Testis (tissue), 2 donors: ENCODE results near the gene MAMDC2.

Experiments
- POLR2A ChIP-seq: fragments of 450-650 bp; IDR thresholded peaks from one replicate; pipeline ENCODE4 v1.6.1; 2017; ENCODE audit warnings: antibody characterized with exemption, mild to moderate bottlenecking, moderate library complexity
- TF ChIP-seq, protein P1 (sequence below), 3 experiments: fragments of 450-650 bp in 2 of 3; fragments of 200-600 bp in 1 of 3; sonication (generic) in 1 of 3; IDR thresholded peaks; one replicate each; pipeline ENCODE4 v1.5.1; 2016 to 2019; ENCODE audit warnings: antibody characterized with exemption in 3 of 3, mild to moderate bottlenecking in 2 of 3, moderate library complexity in 1 of 3

DNA sequence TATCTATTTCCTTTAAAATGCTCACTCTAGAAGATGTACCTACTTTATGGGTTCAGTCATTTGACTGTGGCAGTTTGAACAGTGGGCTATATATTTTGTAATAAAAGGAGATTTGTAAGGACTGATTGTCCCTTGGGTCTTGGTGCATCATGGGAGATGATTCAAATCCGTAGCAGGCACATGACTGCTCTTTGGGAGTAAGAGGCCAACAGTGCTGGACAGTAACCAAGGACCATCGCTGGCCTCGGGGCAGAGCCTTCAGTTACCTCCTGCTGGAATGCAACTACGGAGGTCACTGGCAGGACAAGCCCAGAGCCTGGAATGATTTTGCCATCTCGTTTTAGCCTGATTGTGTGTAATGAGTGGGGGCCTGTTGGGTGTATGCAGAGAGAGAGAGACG, 7.0 kb upstream of the MAMDC2 start:
- no peak for TF ChIP-seq POLR2A
- TF ChIP-seq, protein P1, sequence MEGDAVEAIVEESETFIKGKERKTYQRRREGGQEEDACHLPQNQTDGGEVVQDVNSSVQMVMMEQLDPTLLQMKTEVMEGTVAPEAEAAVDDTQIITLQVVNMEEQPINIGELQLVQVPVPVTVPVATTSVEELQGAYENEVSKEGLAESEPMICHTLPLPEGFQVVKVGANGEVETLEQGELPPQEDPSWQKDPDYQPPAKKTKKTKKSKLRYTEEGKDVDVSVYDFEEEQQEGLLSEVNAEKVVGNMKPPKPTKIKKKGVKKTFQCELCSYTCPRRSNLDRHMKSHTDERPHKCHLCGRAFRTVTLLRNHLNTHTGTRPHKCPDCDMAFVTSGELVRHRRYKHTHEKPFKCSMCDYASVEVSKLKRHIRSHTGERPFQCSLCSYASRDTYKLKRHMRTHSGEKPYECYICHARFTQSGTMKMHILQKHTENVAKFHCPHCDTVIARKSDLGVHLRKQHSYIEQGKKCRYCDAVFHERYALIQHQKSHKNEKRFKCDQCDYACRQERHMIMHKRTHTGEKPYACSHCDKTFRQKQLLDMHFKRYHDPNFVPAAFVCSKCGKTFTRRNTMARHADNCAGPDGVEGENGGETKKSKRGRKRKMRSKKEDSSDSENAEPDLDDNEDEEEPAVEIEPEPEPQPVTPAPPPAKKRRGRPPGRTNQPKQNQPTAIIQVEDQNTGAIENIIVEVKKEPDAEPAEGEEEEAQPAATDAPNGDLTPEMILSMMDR (IDR thresholded peaks at IDR 0.05) = no peak
